IMR-90 (cell line): Measurements from ENCODE around the gene CIAO2A. TPM values are rescaled to one million over a fixed set of nuclear protein-coding genes. Genes with fewer than 3 reads are reported as not detected.

ENCODE experiments used
- microRNA-seq, 2 experiments: library from miRNA; stranded (forward) in 1 of 2; unstranded in 1 of 2; fragments of 10-50 nt in 1 of 2; fragments of <30 nt in 1 of 2; gene quantifications in 1 of 2; microRNA quantifications in 1 of 2; one replicate each; pipeline versions ENCODE3 to v1.1.0; 2013 to 2020; ENCODE audit not compliant: insufficient read depth in 1 of 2, insufficient read length in 1 of 2, unreplicated experiment in 1 of 2
- polyA plus RNA-seq, 3 experiments: library from polyadenylated mRNA; depleted of rRNA; stranded (reverse); fragments of >200 nt; gene quantifications; 2 replicates each; pipeline ENCODE4 v1.2.3, GENCODE V29; 2012; ENCODE audit warnings: low replicate concordance in 1 of 3
- small RNA-seq, 5 experiments: library from RNA; depleted of rRNA; stranded (forward); fragments of <200 nt; gene quantifications; one replicate each; pipeline ENCODE3, GENCODE V24; 2012
- total RNA-seq: library from RNA; depleted of rRNA; stranded (reverse); fragments of >200 nt; gene quantifications from 2 replicates; pipeline ENCODE4 v1.2.3, GENCODE V29; 2012; rRNA removed

CIAO2A gene
- total and polyA plus RNA-seq, 2 of the 4 experiments (the other 2 are of a cell fraction) = 36.7 to 38.3 TPM

Small RNA genes lying within 50 kb of the gene (microRNA-seq; reads per million reads assigned to microRNA genes)
- not detected for gene RF00019 (ENCODE audit: insufficient read depth, insufficient read length)

Small RNA genes lying within 50 kb of the gene (small RNA-seq; reads per million reads assigned to genes)
- 0 reads per million in 5 experiments for gene RF00019

Other genes starting within 250 kb of the CIAO2A start
- gene DAPK2, start 47.4 kb downstream of the CIAO2A start, total RNA-seq = 0.28 and 0.36 TPM in 2 replicates
- gene DAPK2, start 47.4 kb downstream of the CIAO2A start, polyA plus RNA-seq (2012; rRNA removed) = 0.34 and 0.96 TPM in 2 replicates
- gene SNX1, start 2.1 kb upstream of the CIAO2A start, total RNA-seq = 34.7 and 35.3 TPM in 2 replicates
- 72.3 and 75.9 TPM in 2 replicates for gene SNX1, start 2.1 kb upstream of the CIAO2A start, polyA plus RNA-seq (2012; rRNA removed)
- gene SNX22, start 57.9 kb upstream of the CIAO2A start, total RNA-seq = under 0.01 and 0.18 TPM in 2 replicates
- 0.04 and 0.12 TPM in 2 replicates for gene SNX22, start 57.9 kb upstream of the CIAO2A start, polyA plus RNA-seq (2012; rRNA removed)
- 1,601 and 1,682 TPM in 2 replicates for gene PPIB, start 69.2 kb upstream of the CIAO2A start, total RNA-seq
- 1,358 and 1,517 TPM in 2 replicates for gene PPIB, start 69.2 kb upstream of the CIAO2A start, polyA plus RNA-seq (2012; rRNA removed)